A172 (cell line): ENCODE data around the gene ANTXR1. TPM values are rescaled to one million over a fixed set of nuclear protein-coding genes. Genes with fewer than 3 reads are reported as not detected.

Experiments used
- DNase-seq: peaks from one replicate; pipeline ENCODE4 v3.0.0-alpha.2; 2015; ENCODE audit warnings: low spot score
- total RNA-seq: library from RNA; depleted of rRNA; stranded (reverse); fragments of >200 nt; shearing (Covaris generic); gene quantifications from 2 replicates; pipeline ENCODE4 v1.2.3, GENCODE V29; 2014

Gene ANTXR1
- total RNA-seq, 1 experiment from 2014 or later: 83.5 TPM

DNA sequence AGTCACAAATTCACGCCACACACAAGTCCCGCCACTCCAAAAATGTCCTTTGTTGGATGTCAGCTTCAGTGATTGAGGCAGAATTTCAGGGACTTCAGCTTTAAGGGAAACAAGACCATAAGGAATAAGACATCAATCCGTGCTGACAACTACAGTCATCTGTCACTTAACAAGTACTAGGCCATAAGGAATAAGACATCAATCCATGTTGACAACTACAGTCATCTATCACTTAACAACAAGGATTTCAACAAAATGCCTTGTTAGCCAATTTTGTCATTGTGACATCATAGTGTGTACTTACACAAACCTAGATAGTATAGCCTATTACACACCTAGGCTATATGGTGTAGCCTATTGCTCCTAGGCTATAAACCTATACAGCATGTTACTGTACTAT is 58.0 kb downstream of the ANTXR1 start:
- DNase-seq: no peak

DNA sequence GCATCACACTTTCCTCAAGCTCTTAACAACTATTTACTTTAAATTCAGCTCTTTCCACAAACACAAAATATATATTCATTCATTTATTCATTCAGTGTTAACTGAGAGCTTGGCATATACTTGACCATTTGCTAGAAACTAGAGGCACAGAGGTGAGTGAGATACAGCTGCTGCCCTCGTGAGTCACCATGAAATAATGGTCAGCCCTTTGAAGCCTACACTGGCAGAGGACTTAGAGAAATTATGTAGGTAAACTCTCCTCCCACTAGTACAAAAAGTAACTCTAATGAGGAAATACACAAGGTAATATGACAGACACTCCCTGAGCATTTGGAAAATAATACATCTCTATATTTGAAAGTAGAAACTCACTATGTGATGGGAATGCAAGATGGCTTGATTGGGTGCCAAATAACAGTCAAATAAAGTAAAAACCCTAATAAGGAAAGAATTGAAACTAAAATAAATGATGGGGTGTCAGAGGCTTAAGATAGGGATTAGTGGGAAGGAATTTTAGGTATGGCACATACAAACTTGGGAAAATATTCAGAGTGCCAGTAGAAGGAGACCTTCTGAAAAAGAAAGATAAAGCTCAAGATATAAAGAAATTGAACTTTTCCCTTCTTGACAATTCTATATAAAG is 61.1 kb downstream of the ANTXR1 start:
- DNase-seq: peak; percentile 61

DNA sequence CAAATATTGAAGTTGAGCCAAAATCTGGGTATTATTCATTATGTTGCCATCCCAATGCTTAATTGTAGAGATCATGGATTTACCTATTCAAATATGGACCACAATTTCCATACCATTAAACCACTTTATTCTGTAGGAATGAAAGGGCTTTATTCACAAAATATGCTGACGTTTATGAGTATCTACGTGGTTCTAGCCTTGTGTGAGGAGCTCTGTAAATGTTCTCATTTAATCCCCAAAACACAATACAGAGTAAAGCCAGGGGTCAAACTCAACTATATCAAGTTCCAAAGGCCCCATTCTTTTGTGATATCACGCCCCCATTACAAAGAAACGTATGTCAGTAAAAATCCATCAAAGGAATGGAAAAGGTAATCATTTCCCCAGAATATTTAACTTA is 61.9 kb downstream of the ANTXR1 start:
- no peak for DNase-seq

DNA sequence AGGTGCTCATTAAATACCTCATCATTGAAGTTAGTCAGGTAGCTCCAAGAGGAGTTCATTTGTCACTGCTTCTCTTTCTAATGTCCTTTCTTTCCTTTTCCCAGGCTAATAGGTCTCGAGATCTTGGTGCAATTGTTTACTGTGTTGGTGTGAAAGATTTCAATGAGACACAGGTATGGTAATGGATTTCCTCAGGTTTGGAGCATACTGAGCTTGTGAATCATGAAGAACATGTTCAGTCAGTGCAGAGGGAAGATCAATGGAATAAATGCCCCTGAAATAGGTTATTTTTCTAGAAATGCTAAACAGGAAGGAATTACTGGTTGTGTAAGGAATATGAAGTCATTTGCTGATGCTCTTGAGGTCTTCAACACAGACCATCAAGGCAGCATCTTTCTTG is 62.5 kb downstream of the ANTXR1 start:
- no peak for DNase-seq

DNA sequence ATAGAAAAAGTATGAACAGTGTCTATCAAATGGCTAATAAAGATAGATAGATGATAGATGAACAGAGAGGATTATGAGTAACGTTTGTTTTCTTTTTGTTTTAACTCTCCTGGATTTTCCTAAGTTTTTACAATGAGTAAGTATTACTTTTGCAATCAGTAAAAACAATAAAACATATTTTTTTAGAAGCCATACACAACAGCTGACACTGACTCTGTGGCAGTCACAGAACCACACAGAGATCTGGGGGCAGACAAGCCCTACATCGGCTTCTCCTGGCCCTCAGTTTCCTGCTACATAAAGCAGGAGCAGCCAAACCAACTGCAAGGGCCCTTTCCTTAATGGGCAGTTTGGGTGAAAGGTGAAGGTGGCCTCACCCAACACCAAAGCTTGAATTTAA is 63.6 kb downstream of the ANTXR1 start:
- DNase-seq: no peak

DNA sequence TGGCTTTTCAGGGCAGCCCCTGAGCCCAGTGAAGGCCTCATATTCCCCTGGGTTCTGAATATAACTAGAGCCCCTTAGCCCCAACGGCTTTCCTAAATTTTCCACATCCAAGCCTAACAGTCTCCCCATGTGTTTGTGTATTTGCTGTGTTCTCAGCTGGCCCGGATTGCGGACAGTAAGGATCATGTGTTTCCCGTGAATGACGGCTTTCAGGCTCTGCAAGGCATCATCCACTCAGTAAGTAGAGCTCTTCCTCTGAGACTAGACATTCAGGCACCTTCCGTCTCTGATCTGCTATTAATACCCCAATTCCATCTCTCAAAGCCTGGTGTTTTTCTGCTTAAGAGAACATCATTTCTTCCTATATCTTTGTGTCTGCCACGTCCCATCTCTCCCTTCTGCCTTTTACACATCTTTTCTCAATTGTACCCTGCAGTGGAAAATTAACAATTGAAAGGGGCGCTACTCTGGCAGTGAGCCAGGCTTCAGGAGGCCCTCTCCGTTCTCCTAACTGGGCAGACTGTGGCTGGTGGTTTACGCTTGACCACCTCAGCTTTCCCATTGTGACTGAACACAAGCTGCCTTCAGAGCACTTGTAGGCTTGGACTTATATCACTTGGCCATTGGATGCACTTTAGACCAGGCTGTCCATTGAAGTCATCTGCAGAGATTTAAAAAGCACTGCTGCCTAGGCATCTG is 64.4 kb downstream of the ANTXR1 start:
- DNase-seq: no peak

DNA sequence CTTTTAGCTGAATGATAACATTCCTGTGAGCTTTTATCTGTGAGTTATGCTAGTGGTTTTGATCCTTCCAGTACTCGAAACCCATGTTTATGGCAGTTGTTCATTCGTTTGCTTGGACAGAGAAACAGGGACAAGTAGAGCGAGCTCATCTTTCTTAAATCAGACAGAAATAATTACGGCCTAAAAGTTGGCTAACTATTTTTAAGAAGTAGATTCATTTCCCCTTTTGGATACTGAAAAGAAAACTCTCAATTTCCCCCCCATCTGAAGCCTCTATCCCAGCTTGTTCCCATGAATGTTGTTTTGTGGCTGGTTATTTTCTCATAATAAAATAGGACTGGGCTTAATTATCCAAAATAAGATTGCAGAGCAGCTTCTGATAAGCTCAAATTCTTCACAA is 67.1 kb downstream of the ANTXR1 start:
- DNase-seq: no peak

DNA sequence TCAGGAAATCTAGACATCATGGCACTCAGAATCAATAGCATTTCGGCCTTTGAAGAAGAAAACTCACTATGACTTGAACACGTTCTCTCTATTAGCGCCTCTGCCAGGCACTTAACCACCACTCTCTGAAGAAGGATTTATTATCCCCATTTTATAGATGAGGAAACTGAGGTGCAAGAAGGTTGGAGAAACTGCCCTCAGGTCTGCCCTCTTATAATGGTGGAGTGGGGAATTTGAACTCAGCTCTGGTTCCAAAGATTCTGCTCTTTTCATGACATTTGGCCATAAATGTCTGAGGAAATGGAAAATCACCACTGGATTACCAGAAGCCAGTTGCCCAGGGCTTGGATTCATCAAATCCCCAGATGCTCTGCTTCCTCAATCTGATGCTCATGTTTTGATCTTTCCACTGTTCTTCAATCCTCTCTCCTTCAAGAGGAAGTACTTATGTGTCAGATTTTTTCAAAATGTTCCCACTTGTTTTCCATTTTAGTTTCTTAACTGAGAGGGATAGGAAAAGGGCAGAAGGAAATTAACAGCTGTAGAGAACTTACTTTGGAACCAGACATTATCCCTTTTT is 68.1 kb downstream of the ANTXR1 start:
- DNase-seq: no peak

DNA sequence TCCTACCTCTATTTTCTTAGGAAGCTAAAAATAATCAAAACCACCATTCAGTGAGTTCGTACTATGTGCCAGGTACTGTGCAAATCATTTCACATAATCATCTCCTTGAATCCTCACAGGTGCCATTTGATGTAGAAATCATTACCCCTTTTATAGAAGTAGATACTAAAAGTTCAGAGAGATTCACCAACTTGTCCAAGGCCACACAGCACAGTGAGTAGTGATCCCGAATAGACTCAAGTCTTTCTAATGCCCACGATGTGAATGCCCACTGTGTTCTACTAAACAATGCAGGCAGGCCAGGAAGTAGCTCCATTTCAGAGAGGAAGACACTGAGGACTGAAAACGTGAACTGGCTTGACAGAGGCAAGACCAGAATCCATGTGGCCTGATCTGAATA is 68.8 kb downstream of the ANTXR1 start:
- no peak for DNase-seq

DNA sequence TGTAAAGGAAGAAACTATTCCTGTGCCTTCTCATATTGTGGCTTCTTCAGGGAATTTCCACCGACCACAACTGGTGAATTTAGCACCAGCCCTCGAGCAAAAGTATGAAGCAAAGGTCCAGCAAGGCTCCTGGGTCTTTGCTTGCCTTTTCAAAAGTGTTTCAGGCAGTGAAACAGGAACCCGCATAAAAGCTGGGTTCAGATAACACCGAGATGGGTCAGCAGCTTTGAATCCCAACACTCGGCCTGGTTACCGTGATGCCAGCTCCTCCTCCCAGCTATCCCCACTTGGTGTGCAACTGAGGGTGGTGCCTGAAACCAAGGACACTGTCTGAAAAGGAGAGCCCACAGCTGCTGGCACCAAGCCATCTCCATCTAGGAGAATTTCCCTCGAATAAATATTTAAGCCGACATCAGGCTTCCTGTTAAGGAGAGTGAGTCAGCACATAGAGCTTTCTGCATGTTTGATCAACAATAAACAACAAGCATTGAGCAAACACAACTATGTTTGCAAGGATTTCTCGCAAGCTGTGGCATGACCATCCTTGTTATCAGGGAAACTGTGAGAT is 69.5 kb downstream of the ANTXR1 start:
- peak; percentile 84 for DNase-seq

DNA sequence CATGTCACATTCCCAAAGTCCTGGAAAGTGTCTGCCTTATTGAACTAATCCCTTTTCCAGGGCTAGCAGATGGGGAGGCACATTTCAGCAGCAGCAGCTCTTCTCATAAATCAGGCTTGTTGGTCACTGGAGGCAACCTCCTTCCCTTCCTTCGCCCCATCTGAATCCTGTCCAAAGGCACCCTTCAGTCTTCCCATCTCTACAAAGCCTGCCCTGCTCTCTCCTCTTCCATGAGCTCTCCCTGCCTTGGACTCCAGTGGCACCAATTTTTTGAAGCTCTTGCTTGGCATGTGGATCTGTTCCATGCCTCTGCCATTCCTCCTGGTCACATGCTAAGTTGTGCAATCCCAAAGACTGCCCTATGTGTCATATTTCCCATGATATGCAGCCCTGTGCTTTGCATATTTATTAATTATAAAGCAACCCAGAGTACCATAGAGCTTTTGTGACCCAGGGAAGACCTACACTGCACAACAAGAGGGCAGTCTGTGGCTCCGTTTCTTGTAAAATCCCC is 70.3 kb downstream of the ANTXR1 start:
- DNase-seq: peak; percentile 31

DNA sequence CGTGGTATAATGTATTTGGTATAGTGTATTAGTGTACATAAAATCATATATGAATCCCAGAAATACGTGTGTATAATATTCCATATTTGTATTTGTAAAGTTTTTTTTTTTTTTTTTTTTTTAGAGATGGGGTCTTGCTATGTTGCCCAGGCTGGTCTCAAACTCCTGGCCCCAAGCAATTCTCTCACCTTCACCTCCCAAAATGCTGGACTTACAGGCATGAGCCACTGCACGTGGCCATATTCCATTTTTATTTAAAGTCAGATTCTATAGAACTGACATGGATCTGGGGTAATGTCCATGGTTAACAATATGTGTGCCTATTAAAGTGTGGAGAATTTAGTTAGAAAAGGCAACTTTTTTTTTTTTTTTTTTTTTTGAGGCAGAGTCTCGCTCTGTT is 71.5 kb downstream of the ANTXR1 start:
- DNase-seq: no peak

DNA sequence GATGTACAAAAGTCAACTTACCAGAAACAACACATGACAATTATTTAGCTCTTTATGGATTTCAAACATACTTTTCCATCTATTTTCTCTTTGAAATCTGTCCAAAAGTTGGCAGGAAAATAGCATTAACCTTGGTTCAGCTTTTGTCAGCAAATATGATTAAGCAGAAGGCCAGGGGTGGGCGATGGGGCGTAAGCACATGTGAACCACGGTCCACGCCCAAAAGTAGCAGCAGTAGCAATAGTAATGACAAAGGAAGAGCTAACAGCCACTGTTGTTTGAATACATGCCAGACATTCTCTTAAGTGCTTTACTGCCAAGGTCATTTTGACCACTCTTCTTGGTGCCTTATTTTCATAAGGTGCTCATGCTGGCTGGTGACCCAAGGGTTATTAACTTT is 73.5 kb downstream of the ANTXR1 start:
- no peak for DNase-seq

DNA sequence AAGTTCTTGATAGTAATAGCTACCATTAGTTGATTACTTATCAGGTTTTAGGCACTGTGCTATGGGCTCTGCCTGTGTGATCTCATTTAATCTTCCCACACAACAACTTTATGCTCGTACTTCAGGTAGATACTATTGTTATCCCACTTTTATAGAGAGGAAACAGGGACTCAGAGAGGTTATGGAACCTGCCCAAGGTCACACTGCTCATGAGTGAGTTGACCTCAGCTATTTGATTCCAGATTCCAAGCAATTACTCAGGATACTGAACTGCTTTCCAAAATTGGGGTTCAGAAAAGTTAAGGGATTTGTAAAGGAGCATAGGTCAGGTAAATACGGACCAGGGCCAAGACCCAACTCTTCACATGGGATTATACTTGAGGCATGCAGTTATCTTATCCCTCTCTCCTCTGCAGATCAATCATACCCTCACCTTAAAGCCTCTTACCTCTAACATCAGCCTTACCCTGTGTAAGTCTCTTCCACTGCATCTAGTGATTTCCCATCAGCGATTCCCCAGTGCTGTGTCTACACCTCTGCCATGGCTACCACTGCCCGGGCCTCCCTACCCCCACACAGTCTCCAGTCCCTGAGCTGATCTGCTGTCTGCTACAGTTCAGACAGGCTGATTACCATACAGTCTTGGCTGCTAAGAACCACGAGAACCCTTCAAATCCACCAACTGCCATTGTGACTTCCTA is 74.4 kb downstream of the ANTXR1 start:
- no peak for DNase-seq

DNA sequence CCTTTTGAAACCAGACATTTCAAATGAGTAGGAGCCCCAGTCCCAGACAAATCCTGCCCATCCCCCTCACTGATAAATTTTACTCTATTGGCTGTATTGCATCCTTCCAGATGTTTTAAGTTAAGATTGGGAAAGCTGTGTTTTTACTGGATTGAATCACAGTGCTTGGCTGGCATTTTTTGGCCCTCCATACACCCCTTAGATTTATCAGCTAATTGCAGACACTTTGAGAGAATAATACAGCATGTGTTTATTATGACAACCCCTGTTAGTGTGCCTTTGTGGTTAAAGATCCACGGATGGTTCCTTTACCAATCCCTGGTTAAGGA is 74.9 kb downstream of the ANTXR1 start:
- no peak for DNase-seq

DNA sequence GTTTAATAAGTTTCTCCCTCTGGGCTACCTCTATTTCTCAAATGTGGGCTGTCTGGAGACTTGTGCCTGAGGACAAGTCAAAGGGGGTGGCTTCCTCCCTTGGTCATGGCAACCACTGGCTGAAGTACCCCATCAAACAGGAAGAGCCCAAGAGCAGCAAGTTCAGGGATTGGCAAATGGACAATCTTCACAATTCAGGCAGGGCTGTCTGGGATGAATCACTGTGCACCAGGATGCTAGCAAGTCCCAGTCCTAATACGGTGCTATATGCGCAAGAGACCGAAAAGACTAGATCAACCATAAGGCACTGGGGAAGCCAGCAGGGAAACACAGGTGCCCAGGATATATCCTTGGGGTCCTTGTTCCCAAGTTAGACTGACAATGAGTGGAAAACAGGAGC is 75.5 kb downstream of the ANTXR1 start:
- DNase-seq: no peak

DNA sequence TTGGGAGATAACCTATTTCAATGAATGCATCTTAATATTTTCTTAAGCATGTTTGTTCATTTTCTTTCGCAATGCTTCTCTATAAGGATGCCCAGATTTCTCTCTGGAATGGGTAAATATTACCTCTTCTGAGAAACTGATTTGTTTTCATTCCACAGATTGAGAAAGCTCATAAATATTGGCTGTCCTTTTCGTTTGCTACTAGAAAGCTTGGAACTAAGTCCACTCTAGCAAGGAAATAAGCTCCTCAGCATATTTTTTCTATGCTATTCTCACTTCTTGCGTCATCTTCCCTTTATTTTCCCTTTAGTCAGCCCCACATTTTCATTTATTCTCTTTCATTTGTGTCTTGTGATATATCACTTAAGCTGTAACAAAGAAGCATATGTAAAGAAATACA is 76.3 kb downstream of the ANTXR1 start:
- DNase-seq: no peak

DNA sequence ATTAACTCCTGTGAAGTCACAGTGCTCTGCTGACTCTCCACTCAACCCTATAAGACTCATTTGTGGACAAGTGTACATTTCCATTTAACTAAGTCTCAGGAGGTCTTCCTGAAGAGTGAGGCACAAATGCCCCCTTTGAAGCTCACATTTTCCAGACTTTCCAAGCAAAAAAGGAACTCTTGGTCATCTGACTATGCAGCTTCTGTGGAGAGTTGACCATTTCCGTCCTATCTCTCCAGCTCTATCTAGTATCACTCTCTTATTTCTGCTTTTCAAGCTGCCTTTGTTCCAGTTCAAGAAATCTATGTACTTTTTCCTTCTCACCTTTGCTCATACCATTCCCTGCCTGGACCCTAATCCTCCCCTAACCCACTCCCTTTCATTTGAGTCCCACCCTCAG is 77.0 kb downstream of the ANTXR1 start:
- DNase-seq: no peak

DNA sequence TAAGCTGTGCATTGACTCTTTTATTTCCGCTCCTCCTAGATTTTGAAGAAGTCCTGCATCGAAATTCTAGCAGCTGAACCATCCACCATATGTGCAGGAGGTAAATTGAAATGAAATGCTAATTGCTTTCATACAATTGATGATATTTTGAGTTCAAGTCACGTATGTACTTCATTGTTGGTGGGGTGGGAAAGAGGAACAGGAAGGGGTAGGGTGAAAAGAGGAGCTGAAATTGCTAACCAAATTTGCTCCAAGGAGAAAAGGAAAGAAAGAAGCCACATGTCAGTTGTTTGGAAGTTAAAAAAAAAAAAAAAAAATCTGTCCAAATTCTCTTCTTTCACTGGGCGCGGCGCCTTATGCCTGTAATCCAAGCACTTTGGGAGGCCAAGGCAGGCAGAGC is 77.8 kb downstream of the ANTXR1 start:
- DNase-seq: no peak

DNA sequence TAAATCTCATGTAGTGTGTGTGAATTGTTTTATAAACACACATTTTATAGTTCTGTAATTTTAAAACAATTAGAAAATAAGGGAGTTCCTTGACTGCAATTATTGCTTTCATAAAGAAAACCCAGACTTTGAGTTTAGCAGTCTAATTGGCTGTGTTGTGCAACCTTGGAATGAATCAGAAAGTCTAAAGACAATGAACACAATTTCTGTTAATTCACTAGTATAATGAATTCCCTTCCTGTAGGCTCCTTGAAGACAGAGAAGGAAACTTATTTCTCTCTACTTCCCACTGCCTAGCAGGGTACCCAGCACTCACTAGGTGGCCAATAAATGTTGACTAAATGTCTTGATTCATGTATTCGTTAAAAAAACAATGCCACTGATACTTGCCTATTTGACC is 79.9 kb downstream of the ANTXR1 start:
- no peak for DNase-seq

DNA sequence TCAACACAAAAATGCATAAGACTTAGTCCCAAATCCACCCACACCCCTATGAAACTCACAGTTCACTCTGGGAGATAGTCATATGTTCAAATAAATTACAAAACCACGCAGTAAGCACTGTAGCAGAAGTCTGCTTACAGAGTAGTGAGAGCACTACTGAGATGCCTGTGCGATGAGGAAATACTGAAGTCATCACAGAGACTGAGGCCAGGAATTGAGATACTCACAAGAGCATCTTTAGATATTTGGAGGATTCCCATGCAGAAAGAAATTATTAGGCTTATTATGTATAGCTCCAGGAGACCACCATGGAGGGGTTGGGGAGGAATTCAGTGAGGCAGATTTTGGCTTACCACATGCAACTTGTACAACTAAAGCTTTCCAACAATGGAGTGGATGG is 82.3 kb downstream of the ANTXR1 start:
- DNase-seq: no peak

DNA sequence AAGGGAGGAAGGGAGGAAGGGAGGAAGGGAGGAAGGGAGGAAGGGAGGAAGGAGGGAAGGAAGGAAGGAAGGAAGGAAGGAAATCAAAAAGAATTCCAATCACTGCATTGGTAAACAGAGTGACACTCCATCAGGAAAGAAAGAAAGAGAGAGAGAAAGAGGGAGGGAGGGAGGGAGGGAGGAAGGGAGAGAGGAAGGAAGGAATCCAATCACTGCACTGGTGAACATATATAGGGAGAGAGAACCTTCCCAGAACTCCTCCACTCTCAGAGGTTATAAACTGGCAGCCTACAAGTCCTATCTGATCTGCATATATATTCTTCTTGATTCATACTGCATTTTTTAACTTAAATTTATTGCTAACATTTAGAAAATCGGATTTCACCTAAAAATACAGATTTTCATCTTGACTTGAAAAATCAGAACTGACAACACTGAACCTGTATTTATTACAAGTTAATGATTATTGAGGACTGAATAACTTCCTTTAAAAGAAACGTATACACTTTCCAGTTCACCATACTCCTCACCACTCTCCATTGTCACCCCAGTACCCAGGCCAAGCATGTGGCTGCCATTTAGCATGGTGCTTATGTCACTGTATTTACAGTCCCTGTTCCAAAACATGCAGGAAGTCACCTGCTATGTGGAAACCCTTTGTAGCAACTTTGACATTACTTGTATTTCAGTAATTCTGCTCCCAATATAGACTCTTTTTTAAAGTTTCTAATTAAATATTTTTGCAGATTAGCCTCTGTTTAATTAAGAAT is 83.5 kb downstream of the ANTXR1 start:
- DNase-seq: no peak
